HEK293T (cell line): ENCODE results near the gene SLC13A3.

Experiments used
- CTCF ChIA-PET: fragments of 350-600 bp; formaldehyde crosslinking; extraction: SDS; loops from one replicate; lab custom pipeline; 2021; ENCODE audit warnings: antibody characterized with exemption, inconsistent platforms; lab: Yijun Ruan, JAX
- POLR2A ChIA-PET: fragments of 350-600 bp; formaldehyde crosslinking; extraction: SDS; loops from one replicate; lab custom pipeline; 2020; ENCODE audit warnings: antibody characterized with exemption, inconsistent platforms; lab: Yijun Ruan, JAX
- DNase-seq: peaks from one replicate; pipeline ENCODE4 v3.0.0; 2012; ENCODE audit warnings: mixed read lengths; ENCODE audit errors: extremely low spot score
- ARNT ChIP-seq: fragments of 450-650 bp; IDR thresholded peaks from 2 replicates; pipeline ENCODE4 v1.6.1; 2017; ENCODE audit warnings: mild to moderate bottlenecking
- BHLHE40 ChIP-seq: fragments of 450-650 bp; IDR thresholded peaks from 2 replicates; pipeline ENCODE4 v1.6.1; 2016; ENCODE audit warnings: mild to moderate bottlenecking, moderate library complexity, borderline replicate concordance
- CTBP1 ChIP-seq: fragments of 450-650 bp; IDR thresholded peaks from 2 replicates; pipeline ENCODE4 v1.6.1; 2016; ENCODE audit warnings: borderline replicate concordance
- ELF4 ChIP-seq: fragments of 450-650 bp; IDR thresholded peaks from 2 replicates; pipeline ENCODE4 v1.6.1; 2017; ENCODE audit warnings: antibody characterized with exemption
- FOXA1 ChIP-seq: fragments of 450-650 bp; IDR thresholded peaks from 2 replicates; pipeline ENCODE4 v1.6.1; 2016; ENCODE audit warnings: mild to moderate bottlenecking
- FOXK2 ChIP-seq: fragments of 450-650 bp; IDR thresholded peaks from 2 replicates; pipeline ENCODE4 v1.6.1; 2016; ENCODE audit warnings: mild to moderate bottlenecking
- FOXM1 ChIP-seq: fragments of 450-650 bp; IDR thresholded peaks from 2 replicates; pipeline ENCODE4 v1.6.1; 2017; ENCODE audit warnings: mild to moderate bottlenecking, borderline replicate concordance
- HDGF ChIP-seq: fragments of 450-650 bp; IDR thresholded peaks from 2 replicates; pipeline ENCODE4 v1.6.1; 2017; ENCODE audit warnings: antibody characterized with exemption, borderline replicate concordance
- L3MBTL2 ChIP-seq: fragments of 450-650 bp; conservative IDR thresholded peaks from 2 replicates; pipeline ENCODE4 v1.6.1; 2016; ENCODE audit warnings: mild to moderate bottlenecking
- LEF1 ChIP-seq: fragments of 450-650 bp; IDR thresholded peaks from 2 replicates; pipeline ENCODE4 v1.6.1; 2017; ENCODE audit warnings: mild to moderate bottlenecking, borderline replicate concordance
- NFRKB ChIP-seq: fragments of 450-650 bp; IDR thresholded peaks from 2 replicates; pipeline ENCODE4 v1.6.1; 2016; ENCODE audit warnings: mild to moderate bottlenecking, moderate library complexity
- SP1 ChIP-seq: fragments of 450-650 bp; IDR thresholded peaks from 2 replicates; pipeline ENCODE4 v1.6.1; 2017
- SUZ12 ChIP-seq: fragments of 450-650 bp; IDR thresholded peaks from 2 replicates; pipeline ENCODE4 v1.6.1; 2016; ENCODE audit warnings: mild to moderate bottlenecking
- TARDBP ChIP-seq: fragments of 450-650 bp; IDR thresholded peaks from 2 replicates; pipeline ENCODE4 v1.6.1; 2016
- ZNF384 ChIP-seq: fragments of 450-650 bp; IDR thresholded peaks from 2 replicates; pipeline ENCODE4 v1.6.1; 2016
- TF ChIP-seq, protein P1 (sequence below): fragments of 450-650 bp; IDR thresholded peaks from 2 replicates; pipeline ENCODE4 v1.6.1; 2016

SLC13A3 gene

DNA sequence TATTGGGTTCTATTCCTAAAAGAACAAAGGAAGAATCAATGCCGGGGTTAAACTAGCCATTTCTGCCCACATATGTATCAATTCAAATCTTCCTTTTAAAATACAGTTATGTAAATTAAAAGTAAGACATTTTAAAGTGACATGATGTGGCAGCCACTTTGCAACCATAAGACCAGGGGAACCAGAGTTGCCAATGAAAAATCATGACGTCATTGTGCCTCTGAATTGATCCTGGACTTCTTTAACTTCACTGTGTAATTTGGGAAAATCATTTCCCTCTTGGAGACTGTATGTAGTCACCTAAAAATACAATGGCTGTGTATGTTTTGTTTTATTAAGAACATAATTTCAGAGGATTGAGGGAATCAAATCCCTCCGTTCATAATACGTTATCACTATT, 42.2 kb downstream of the SLC13A3 start:
- no peak for TF ChIP-seq ZNF384
- TF ChIP-seq SP1, result no peak
- TF ChIP-seq HDGF, result no peak
- no peak for TF ChIP-seq LEF1
- no peak for TF ChIP-seq FOXM1
- DNase-seq, result no peak
- ChIA-PET CTCF (no interaction called here), POLR2A (no interaction called here)

DNA sequence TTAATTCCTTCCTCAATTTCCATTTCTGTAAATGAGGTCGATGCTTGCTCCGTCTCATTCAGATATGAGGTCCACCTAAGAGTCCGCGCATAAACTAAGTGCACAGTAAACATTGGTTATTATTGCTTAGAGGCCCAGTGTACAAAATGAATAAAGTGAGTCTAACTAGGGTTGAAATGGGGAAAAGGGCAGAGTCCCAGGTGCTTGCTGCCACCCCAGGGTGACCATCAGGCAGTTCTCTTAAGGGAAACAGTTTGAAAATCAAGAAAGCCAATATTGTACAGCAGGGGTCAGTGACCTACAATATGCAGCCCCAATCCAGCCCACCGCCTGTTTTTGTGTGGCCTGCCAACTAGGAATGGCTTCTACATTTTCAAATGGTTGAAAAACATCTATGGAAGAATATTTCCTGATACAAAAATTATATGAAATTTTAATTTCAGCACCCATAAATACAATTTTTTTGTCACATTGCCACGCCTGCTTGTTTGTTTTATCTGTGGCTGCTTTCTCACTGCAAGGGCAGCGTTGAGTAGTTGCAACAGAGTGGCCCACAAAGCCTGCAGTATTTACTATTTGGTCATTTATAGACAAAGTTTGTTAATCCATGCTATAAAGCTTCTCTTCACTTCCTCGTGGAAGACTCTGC, 43.3 kb downstream of the SLC13A3 start:
- ChIA-PET POLR2A (no interaction called here), CTCF (interaction anchor here (1.1 kb wide), 1 partner anchor 11 kb away, joined by 3 read pairs; no protein-coding TSS in a partner anchor)
- DNase-seq, result no peak
- TF ChIP-seq SP1 (no peak), TARDBP (no peak), ZNF384 (no peak), SUZ12 (no peak), ARNT (no peak), BHLHE40 (no peak), ELF4 (no peak), FOXM1 (no peak), L3MBTL2 (no peak), CTBP1 (no peak), NFRKB (no peak), HDGF (no peak), FOXA1 (no peak), FOXK2 (no peak), LEF1 (no peak)
- TF ChIP-seq, protein P1, sequence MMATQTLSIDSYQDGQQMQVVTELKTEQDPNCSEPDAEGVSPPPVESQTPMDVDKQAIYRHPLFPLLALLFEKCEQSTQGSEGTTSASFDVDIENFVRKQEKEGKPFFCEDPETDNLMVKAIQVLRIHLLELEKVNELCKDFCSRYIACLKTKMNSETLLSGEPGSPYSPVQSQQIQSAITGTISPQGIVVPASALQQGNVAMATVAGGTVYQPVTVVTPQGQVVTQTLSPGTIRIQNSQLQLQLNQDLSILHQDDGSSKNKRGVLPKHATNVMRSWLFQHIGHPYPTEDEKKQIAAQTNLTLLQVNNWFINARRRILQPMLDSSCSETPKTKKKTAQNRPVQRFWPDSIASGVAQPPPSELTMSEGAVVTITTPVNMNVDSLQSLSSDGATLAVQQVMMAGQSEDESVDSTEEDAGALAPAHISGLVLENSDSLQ, result no peak

DNA sequence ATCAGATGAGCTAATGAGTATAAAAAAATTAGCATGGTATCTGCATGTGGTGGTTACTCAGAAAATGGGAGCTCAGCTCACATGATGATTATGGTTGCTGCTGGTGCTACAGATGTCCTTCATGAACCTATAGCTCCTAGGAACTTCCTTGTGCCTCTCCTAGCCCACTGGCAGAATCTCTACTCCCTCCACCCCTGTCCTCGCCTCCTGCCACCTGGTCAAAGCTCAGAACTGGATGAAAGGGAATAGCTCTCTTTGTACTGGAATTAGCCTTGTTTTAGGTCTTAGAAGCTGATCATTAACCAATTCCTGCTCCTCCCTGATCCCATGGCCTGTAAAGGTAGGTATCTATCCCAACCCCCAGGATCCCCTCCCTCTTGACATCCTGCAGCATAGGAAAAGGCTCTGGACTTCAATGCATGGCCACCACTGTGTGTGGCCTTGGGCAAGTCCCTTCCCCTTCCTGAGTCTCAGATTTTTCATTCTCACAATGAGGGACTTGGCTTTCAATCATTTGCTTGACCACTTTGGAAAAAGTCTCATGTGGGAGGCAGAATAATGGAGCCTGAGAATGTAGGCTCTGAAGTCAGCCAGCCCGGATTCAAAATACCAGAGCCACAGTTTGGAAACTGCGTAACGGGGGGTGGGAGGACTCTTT, 43.9 kb downstream of the SLC13A3 start:
- ChIA-PET POLR2A (no interaction called here), CTCF (interaction anchor here (1.1 kb wide), 1 partner anchor 12 kb away, joined by 3 read pairs; no protein-coding TSS in a partner anchor)
- DNase-seq, result no peak
- TF ChIP-seq FOXA1 (no peak), HDGF (no peak), BHLHE40 (no peak), ARNT (no peak), SUZ12 (no peak), CTBP1 (no peak), L3MBTL2 (no peak), ELF4 (no peak), SP1 (no peak), TARDBP (no peak), FOXM1 (no peak), NFRKB (no peak), FOXK2 (no peak), LEF1 (no peak), ZNF384 (no peak)
- TF ChIP-seq, protein P1, result no peak

DNA sequence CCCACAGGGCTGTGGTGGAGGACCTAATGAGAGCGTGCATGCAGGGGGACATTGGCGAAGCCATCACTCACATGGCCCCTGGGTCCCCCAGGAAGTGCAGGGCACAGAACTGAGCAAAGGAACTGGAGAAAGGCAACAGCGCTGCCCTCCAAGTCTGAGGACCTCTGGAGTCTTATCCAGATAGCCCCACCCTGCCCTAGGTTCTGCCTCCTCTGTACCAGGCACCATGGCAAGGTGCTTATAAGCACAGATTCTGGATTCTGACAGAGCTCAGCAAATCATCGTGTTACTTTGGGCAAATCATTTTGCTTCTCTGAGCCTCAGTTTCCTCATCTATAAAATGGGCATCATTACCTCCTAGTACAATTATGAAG, 44.5 kb downstream of the SLC13A3 start:
- no peak for DNase-seq
- TF ChIP-seq LEF1 (no peak), FOXA1 (no peak), SUZ12 (no peak), CTBP1 (no peak), BHLHE40 (no peak), NFRKB (no peak), FOXM1 (no peak), FOXK2 (no peak), ELF4 (no peak), ZNF384 (no peak), SP1 (no peak), HDGF (no peak)
- TF ChIP-seq, protein P1, result no peak
- ChIA-PET POLR2A (no interaction called here), CTCF (interaction anchor here (1.1 kb wide), 1 partner anchor 12 kb away, joined by 3 read pairs; no protein-coding TSS in a partner anchor)

DNA sequence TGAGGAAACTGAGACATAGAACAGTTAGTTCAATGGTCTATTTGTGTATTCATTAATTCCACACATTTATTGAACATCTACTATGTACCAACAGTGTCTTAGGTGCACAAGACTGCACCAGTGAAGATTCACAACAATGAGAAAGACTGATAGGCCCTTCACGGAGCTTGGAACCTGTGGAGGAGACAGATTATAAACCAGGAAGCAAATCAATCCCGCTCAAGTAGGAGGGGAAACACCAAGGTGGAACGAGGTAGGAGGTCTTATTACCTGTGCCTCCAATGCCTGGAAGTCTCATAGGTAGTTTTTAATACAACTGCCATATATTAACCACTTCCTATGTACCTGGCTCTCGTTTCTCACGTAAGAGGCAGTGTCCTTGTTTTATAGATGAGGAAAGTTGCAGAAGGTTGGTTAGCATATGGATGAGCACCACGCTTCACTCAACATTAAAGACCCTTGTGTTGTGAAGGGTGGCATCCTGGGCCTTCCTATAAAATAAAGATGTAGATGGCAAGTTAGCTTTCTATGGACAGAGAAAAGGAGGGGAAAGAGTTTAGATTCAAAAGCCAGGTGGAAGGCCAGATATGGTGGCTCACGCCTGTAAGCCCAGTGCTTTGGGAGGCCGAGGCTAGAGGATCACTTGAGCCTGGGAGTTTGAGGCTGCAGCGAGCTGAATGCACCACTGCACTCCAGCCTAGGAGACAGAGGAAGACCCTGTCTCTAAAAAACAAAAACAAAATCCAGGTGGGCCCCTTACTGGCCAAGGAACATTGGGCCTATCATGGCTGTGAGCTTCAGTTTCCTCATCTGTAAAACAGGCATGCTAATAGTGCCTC, 45.1 kb downstream of the SLC13A3 start:
- CTCF ChIA-PET, result no interaction called here
- DNase-seq, result no peak
- no peak for TF ChIP-seq SUZ12
- TF ChIP-seq FOXM1, result no peak
- TF ChIP-seq, protein P1, result no peak
- no peak for TF ChIP-seq ELF4
- no peak for TF ChIP-seq BHLHE40
- no peak for TF ChIP-seq FOXA1
- no peak for TF ChIP-seq LEF1
- no peak for TF ChIP-seq L3MBTL2
- TF ChIP-seq FOXK2, result no peak
- no peak for TF ChIP-seq TARDBP
- TF ChIP-seq ZNF384, result no peak
- no peak for TF ChIP-seq SP1
- POLR2A ChIA-PET, result no interaction called here
